K562 (cell line): ENCODE measurements around the gene SHB. TPM values are rescaled to one million over a fixed set of nuclear protein-coding genes. Genes with fewer than 3 reads are reported as not detected.

ENCODE experiments used
- NR2C2 ChIP-seq, 2 experiments: fragments of 200-800 bp in 1 of 2; sonication (Bioruptor generic) in 1 of 2; sonication (generic) in 1 of 2; formaldehyde crosslinking in 1 of 2; IDR thresholded peaks; 2 replicates each; pipeline versions ENCODE4 v1.6.1 to v1.8.0; 2016 to 2022; ENCODE audit warnings: mild to moderate bottlenecking in 1 of 2, missing compliant biosample characterization in 1 of 2, missing genetic modification characterization in 1 of 2, missing genetic modification reagents in 1 of 2
- PCBP2 ChIP-seq: fragments of 200-400 bp; formaldehyde crosslinking; IDR thresholded peaks from 2 replicates; pipeline ENCODE4 v1.6.1; 2018; ENCODE audit warnings: low read length, low read depth, mild to moderate bottlenecking, moderate library complexity; ENCODE audit not compliant: poor library complexity, severe bottlenecking
- SMARCA4 ChIP-seq: fragments of 450-650 bp; IDR thresholded peaks from 2 replicates; pipeline ENCODE4 v1.6.1; 2016
- ZBTB17 ChIP-seq: fragments of 450-650 bp; formaldehyde crosslinking; IDR thresholded peaks from 2 replicates; pipeline ENCODE4 v1.4.0; 2020; ENCODE audit warnings: mild to moderate bottlenecking
- ZNF197 ChIP-seq: fragments of 200-800 bp; sonication (Bioruptor generic); IDR thresholded peaks from 2 replicates; pipeline ENCODE4 v1.6.1; 2016; ENCODE audit warnings: low read depth, missing genetic modification characterization, missing compliant biosample characterization
- ZNF324 ChIP-seq: fragments of 250-450 bp; sonication (Bioruptor Pico); IDR thresholded peaks from 2 replicates; pipeline ENCODE4 v1.4.0; 2020; ENCODE audit warnings: mild to moderate bottlenecking
- polyA plus RNA-seq, 8 experiments: library from polyadenylated mRNA; depleted of rRNA in 4 of 8; stranded (reverse) in 5 of 8; unstranded in 3 of 8; fragments of >200 nt; fragmentation: Nextera tagmentation in 2 of 8; fragmentation: Illumina TruSeq in 1 of 8; extraction: Ambion mirVana in 2 of 8; extraction: Trizol in 1 of 8; gene quantifications; 2 replicates each; pipeline versions ENCODE4 v1.2.1 to v1.2.3, GENCODE V29; 2011 to 2014; ENCODE audit warnings: inconsistent platforms in 1 of 8, missing spikeins in 1 of 8
- total RNA-seq, 7 experiments: library from RNA; depleted of rRNA in 6 of 7; stranded (reverse); fragments of >200 nt in 6 of 7; fragmentation: Illumina TruSeq in 2 of 7; extraction: Trizol in 2 of 7; gene quantifications; 2 replicates each; pipeline versions ENCODE4 v1.2.1 to v1.2.3, GENCODE V29; 2011 to 2021; ENCODE audit warnings: low replicate concordance in 1 of 7
- TF ChIP-seq, protein P1 (sequence below): fragments of 450-650 bp; formaldehyde crosslinking; IDR thresholded peaks from 2 replicates; pipeline ENCODE4 v1.4.0; 2020; ENCODE audit warnings: mild to moderate bottlenecking, moderate library complexity
- TF ChIP-seq, protein P2 (sequence below): sonication (generic); formaldehyde crosslinking; IDR thresholded peaks from 2 replicates; pipeline ENCODE4 v1.8.0; 2023; ENCODE audit warnings: missing genetic modification reagents, mild to moderate bottlenecking, borderline replicate concordance
- TF ChIP-seq, protein P3 (sequence below): fragments of 200-800 bp; sonication (Bioruptor generic); IDR thresholded peaks from 2 replicates; pipeline ENCODE4 v1.6.1; 2016; ENCODE audit warnings: missing genetic modification characterization, missing compliant biosample characterization
- TF ChIP-seq, protein P4 (sequence below): fragments of 250-450 bp; sonication (Bioruptor Pico); IDR thresholded peaks from 2 replicates; pipeline ENCODE4 v1.9.0; 2021; ENCODE audit warnings: mild to moderate bottlenecking
- TF ChIP-seq, protein P5 (sequence below): fragments of 450-650 bp; formaldehyde crosslinking; IDR thresholded peaks from 2 replicates; pipeline ENCODE4 v1.4.0; 2020; ENCODE audit warnings: mild to moderate bottlenecking, moderate library complexity

SHB gene
- total and polyA plus RNA-seq, 9 of the 15 experiments (the other 6 are each of a cell fraction or from before 2014, with no cell fraction given), result 0.78 to 16.0 (median 5.3) TPM

DNA sequence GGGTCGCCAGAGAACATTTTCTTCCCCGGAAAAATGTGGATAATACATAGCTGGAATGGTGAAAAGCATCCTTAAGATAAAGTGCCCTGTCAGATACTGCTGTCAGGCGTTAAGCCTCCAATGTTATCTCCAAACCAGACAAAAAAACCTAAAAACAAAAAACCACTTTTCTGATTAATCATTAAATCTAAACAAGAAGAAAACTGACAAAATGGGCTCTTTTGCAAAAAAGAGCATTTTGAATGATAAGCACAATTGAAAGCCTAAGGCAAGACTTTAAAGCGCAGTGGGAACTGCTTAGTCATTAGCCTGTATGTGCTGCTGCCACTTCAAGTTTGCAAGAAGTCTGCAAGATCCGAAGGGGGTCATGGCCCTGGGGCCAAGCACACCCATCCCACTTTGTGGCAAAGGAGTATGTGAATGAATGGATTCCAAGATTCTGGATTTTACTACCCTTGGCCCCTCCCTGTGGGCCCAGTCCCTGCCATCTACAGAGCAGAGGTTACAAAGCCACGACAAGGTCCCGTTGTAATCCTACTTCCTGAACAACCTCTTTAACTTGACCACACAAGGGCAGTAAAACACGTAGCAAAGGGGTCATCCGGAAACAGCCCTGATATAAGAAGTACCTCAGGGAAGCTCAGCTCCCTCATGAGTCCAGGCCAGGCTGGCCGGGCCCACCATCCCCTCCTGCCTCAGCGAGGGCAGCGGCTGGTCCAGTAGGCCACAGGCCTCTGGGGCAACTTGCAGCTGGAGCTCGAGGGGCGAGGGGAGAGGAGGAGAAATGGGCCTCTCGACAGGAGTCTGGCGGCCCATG, 29.7 kb downstream of the SHB start (continued):
- TF ChIP-seq, protein P1, sequence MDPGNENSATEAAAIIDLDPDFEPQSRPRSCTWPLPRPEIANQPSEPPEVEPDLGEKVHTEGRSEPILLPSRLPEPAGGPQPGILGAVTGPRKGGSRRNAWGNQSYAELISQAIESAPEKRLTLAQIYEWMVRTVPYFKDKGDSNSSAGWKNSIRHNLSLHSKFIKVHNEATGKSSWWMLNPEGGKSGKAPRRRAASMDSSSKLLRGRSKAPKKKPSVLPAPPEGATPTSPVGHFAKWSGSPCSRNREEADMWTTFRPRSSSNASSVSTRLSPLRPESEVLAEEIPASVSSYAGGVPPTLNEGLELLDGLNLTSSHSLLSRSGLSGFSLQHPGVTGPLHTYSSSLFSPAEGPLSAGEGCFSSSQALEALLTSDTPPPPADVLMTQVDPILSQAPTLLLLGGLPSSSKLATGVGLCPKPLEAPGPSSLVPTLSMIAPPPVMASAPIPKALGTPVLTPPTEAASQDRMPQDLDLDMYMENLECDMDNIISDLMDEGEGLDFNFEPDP (CRISPR knock-in tag), result 0 out of 2 replicates have a peak, but pooled peaks have one; percentile 41
- TF ChIP-seq ZBTB17 (CRISPR knock-in tag) (no peak), PCBP2 (no peak), NR2C2 (CRISPR knock-in tag; IDR thresholded peaks at IDR 0.05) (peak; percentile 46), NR2C2 (tag; IDR thresholded peaks at IDR 0.05) (peak; percentile 93), ZNF197 (CRISPR knock-in tag) (peak; percentile 62; the same call in 1 of the 2 replicates), SMARCA4 (peak; percentile 88), ZNF324 (CRISPR knock-in tag) (no peak)
- TF ChIP-seq, protein P2, sequence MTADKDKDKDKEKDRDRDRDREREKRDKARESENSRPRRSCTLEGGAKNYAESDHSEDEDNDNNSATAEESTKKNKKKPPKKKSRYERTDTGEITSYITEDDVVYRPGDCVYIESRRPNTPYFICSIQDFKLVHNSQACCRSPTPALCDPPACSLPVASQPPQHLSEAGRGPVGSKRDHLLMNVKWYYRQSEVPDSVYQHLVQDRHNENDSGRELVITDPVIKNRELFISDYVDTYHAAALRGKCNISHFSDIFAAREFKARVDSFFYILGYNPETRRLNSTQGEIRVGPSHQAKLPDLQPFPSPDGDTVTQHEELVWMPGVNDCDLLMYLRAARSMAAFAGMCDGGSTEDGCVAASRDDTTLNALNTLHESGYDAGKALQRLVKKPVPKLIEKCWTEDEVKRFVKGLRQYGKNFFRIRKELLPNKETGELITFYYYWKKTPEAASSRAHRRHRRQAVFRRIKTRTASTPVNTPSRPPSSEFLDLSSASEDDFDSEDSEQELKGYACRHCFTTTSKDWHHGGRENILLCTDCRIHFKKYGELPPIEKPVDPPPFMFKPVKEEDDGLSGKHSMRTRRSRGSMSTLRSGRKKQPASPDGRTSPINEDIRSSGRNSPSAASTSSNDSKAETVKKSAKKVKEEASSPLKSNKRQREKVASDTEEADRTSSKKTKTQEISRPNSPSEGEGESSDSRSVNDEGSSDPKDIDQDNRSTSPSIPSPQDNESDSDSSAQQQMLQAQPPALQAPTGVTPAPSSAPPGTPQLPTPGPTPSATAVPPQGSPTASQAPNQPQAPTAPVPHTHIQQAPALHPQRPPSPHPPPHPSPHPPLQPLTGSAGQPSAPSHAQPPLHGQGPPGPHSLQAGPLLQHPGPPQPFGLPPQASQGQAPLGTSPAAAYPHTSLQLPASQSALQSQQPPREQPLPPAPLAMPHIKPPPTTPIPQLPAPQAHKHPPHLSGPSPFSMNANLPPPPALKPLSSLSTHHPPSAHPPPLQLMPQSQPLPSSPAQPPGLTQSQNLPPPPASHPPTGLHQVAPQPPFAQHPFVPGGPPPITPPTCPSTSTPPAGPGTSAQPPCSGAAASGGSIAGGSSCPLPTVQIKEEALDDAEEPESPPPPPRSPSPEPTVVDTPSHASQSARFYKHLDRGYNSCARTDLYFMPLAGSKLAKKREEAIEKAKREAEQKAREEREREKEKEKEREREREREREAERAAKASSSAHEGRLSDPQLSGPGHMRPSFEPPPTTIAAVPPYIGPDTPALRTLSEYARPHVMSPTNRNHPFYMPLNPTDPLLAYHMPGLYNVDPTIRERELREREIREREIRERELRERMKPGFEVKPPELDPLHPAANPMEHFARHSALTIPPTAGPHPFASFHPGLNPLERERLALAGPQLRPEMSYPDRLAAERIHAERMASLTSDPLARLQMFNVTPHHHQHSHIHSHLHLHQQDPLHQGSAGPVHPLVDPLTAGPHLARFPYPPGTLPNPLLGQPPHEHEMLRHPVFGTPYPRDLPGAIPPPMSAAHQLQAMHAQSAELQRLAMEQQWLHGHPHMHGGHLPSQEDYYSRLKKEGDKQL, result no peak
- TF ChIP-seq, protein P3, sequence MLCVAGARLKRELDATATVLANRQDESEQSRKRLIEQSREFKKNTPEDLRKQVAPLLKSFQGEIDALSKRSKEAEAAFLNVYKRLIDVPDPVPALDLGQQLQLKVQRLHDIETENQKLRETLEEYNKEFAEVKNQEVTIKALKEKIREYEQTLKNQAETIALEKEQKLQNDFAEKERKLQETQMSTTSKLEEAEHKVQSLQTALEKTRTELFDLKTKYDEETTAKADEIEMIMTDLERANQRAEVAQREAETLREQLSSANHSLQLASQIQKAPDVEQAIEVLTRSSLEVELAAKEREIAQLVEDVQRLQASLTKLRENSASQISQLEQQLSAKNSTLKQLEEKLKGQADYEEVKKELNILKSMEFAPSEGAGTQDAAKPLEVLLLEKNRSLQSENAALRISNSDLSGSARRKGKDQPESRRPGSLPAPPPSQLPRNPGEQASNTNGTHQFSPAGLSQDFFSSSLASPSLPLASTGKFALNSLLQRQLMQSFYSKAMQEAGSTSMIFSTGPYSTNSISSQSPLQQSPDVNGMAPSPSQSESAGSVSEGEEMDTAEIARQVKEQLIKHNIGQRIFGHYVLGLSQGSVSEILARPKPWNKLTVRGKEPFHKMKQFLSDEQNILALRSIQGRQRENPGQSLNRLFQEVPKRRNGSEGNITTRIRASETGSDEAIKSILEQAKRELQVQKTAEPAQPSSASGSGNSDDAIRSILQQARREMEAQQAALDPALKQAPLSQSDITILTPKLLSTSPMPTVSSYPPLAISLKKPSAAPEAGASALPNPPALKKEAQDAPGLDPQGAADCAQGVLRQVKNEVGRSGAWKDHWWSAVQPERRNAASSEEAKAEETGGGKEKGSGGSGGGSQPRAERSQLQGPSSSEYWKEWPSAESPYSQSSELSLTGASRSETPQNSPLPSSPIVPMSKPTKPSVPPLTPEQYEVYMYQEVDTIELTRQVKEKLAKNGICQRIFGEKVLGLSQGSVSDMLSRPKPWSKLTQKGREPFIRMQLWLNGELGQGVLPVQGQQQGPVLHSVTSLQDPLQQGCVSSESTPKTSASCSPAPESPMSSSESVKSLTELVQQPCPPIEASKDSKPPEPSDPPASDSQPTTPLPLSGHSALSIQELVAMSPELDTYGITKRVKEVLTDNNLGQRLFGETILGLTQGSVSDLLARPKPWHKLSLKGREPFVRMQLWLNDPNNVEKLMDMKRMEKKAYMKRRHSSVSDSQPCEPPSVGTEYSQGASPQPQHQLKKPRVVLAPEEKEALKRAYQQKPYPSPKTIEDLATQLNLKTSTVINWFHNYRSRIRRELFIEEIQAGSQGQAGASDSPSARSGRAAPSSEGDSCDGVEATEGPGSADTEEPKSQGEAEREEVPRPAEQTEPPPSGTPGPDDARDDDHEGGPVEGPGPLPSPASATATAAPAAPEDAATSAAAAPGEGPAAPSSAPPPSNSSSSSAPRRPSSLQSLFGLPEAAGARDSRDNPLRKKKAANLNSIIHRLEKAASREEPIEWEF (CRISPR knock-in tag), result no peak
- TF ChIP-seq, protein P4, sequence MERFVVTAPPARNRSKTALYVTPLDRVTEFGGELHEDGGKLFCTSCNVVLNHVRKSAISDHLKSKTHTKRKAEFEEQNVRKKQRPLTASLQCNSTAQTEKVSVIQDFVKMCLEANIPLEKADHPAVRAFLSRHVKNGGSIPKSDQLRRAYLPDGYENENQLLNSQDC (CRISPR knock-in tag), result no peak
- TF ChIP-seq, protein P5, sequence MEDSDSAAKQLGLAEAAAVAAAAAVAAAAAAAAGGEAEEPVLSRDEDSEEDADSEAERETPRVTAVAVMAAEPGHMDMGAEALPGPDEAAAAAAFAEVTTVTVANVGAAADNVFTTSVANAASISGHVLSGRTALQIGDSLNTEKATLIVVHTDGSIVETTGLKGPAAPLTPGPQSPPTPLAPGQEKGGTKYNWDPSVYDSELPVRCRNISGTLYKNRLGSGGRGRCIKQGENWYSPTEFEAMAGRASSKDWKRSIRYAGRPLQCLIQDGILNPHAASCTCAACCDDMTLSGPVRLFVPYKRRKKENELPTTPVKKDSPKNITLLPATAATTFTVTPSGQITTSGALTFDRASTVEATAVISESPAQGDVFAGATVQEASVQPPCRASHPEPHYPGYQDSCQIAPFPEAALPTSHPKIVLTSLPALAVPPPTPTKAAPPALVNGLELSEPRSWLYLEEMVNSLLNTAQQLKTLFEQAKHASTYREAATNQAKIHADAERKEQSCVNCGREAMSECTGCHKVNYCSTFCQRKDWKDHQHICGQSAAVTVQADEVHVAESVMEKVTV (CRISPR knock-in tag), result no peak
